Measurements from ENCODE around the gene THSD4.
"Not testable (repeated sequence)": the region's sequence is repeated elsewhere in the genome, so short reads cannot be mapped to it uniquely, and the experiment has no call there.

THSD4 gene

GRCh38 chr15:71153823-71154524, 38.7 kb downstream of the THSD4 start:
- no peak for DNase-seq

- DNase-seq = no peak
Measured at GRCh38 chr15:71154607-71155200, 39.4 kb downstream of the THSD4 start.

- no peak for DNase-seq
Measured at GRCh38 chr15:71155534-71155933, 40.3 kb downstream of the THSD4 start.

- DNase-seq = no peak
Measured at GRCh38 chr15:71160976-71161375, 45.7 kb downstream of the THSD4 start.

DNA sequence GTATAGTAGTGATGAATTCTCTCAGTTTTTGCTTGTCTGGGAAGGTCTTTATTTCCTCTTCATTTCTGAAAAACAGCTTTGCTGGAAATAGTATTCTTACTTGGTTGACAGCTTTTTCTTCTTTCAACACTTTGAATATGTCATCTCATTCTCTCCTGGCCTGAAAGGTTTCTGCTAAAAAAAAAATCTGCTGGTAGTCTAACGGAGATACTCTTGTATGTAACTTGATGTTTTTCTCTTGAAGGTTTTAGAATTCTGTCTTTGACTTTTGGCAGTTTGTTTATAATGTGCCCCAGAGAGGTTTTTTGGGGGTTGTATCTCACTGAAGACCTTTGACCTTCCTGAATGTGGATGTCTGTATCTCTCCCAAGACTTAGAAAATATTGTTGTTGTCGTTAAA, 47.0 kb downstream of the THSD4 start:
- no peak for DNase-seq

- DNase-seq = not testable (repeated sequence)
Measured at GRCh38 chr15:71164606-71165005, 49.3 kb downstream of the THSD4 start.

DNA sequence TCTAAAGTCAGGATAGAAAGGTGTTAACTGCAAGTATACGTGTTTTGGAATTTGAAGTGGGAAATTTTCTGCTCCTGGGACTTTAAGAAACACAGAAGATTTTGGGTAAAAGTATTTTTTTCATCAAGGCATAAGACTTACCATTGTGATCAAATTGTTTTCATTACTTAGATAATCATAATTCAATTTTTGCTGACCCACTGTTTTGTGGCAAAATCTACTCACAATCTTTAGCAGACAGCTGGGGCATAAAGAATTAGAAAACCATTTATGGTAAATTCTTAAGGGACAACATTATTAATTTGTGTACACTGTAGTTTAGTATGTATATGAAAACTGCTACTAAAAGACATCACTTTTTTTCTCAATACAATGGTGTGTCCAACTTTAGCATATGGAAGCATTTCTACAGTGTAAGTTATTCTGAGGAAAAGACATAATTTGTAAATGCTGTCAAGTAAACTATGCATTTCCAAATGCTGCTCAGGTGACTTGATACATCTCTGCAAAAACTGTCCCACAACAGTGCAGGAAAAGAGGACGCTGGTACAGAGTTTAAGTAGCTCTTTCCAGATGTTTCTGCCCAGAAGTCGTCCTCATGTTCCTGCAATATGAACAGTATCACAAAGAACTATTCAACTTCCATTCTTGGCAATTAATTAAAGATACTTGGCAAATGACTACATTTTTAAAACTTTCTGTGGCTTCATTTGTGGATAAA, 52.3 kb downstream of the THSD4 start:
- no peak for DNase-seq

- no peak for DNase-seq
Measured at GRCh38 chr15:71168166-71168834, 53.0 kb downstream of the THSD4 start.

- DNase-seq = no peak
Measured at GRCh38 chr15:71170163-71170562, 54.9 kb downstream of the THSD4 start.

DNA sequence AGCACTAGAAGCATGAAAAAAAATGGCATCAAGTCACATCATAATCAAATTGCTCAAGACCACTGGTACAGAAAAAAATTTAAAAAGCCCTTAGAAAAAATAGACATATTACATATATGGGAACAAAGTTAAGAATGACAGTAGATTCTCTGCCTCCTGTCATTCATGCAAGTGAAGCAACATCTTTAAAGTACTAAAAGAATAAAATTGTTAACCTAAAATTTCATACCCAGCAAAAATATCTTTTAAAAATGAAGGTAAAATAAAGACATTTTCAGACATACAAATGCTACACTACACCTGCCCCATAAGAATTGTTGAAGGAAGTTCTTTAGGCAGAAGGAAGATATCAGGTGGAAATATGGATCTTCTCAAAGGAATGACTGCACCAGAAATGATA, 55.9 kb downstream of the THSD4 start:
- DNase-seq = no peak

DNA sequence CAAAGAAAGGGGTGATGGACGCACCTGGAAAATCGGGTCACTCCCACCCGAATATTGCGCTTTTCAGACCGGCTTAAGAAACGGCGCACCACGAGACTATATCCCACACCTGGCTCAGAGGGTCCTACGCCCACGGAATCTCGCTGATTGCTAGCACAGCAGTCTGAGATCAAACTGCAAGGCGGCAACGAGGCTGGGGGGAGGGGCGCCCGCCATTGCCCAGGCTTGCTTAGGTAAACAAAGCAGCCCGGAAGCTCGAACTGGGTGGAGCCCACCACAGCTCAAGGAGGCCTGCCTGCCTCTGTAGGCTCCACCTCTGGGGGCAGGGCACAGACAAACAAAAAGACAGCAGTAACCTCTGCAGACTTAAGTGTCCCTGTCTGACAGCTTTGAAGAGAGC, 59.1 kb downstream of the THSD4 start:
- DNase-seq = not testable (repeated sequence)

DNA sequence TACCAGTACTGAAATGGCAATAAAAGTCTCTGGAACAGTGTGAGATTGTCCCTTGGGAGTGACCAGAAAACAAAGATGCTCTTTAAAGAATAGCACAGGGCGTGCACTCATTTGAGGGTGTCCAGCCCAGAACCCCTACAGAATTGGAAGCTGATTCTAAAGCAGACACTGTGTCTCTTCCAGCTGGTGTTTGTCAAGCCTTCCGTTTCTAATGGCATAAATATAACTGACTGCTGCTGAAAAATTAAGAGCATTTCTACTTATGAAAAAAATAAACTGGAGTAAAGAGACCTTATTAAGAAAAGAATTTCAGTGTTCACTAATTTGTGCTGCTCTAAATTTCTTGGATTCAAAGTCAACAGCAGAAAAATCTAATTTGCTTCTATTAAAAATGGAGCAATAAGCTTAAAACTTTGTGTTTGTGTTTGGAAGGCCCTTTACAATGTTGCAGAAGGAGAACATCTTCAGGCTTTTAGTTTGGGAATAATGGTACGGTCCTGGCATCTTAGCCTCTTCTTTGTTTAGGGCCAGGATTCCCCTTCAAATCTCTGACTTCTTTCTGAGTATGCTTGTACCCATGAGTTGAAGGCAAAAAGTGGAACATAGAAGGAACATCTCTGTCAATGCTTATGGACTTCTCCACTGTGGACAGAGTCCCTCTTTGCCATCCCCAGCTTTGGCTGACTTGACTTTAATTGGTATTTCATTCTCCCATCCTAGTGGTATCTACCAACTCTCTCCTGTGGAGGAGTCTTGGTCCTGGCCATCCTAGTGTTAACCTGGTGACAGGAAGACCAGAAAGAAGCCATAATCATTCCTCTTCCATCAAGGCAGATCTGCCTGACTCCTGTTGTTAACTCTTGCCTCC, 65.9 kb downstream of the THSD4 start:
- DNase-seq = no peak

GRCh38 chr15:71182522-71182921, 67.3 kb downstream of the THSD4 start:
- no peak for DNase-seq

DNA sequence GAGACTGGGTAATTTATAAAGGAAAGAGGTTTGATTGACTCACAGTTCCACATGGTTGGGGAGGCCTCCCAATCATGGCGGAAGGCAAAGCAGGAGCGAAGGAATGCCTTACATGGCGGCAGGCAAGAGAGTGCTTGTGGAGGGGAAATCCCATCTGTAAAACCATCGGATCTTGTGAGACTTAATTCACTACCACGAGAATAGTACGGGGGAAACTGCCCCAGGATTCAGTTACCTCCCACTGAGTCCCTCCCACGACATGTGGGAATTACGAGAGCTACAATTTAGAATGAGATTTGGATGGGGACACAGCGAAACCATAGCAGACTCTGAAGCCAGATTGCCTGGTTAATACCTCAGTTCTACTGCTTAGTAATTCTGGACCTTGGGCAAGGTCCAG, 67.8 kb downstream of the THSD4 start:
- DNase-seq = no peak

DNA sequence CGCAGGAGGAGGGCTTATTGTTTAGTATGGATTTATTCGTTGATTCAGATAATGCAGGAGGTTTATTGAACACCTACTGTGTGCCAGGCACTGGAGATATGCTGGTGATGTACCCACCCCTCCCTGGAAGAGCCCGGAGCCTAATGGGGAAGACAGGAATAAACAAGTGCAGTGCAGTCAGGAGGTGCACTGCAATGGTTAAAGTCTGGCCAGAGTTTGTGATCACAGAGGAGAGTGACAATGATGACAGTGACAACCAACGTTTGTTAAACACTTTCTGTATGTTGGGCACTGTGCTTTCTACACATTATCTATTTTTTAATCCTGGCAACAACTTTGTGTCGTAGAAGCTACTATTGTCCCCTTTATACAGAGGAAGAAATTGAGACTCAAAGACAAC, 70.4 kb downstream of the THSD4 start:
- DNase-seq = no peak

DNA sequence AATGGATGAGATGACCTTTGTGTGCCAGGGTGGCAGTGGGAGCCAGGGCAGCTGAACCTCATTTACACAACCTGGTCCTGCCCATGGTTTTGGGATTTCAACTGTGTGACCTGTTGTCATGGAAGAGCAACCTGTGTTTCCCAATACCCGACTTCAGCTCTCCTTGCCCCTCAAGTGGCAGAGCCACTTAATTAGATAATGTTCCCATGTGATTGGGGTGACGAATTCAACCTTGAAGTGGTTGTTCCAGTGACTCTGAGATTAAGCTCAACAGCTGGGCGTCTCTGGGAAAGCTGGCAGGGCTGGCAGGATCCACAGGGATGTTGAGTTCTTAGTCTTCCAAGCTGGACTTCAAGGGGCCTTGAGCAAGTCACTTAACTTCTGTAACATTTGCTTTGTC, 71.0 kb downstream of the THSD4 start:
- DNase-seq = no peak

DNA sequence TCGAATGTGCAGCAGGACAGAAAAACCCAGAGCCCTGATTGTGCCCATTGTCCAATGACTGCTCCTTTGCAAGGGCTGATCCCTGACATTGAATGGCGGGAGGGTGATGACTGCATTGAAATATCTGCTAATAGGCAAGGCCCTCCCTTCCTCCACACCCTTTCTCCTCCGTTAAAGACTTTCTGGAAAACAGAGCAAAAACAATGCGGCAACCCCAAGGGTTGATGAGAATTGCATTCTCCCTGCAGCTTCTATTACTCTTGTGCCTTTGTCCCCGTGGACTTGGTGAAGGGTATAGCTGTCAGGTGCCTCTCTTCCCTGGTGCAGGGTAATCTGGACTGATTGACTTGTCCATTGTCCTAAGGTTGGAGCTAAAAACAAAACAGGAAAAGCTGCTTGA, 71.8 kb downstream of the THSD4 start:
- DNase-seq = no peak

DNA sequence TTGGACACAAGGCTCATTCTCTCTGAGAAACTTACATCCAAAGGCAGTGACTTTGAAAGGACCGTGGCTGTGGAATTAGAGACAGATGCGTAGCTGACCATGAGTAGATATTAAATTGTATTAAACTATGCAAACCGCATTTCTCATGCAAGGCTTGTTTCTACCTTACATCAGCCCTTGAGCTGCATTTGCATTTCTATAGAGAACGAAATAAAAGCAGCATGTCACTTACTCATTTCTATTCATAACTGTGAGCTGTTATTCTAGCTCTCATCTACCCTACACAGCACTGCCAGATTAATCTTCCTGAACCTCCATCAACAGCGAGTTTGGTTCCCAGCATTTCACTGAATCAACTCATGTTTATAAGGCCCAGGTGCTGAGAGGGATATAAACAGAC, 72.3 kb downstream of the THSD4 start:
- no peak for DNase-seq

DNA sequence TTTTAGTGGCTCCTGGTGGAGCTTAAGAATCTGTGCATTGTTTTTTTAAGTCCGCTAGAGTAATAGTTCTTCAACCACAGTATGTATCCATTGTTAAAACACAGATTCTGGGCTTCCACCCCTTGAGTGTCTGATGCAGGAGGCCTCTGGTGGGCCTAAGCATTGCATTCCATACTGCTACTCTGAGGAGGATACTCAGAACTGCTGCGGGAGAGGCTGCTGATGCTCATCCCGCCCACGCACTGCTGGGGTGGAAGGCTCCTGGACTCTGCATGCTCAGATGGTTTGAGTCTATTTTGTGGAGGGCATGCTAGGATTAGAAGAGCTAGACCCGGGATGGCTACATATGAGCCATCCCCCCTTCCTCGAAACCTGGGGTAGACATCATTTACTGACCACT, 74.4 kb downstream of the THSD4 start:
- no peak for DNase-seq

DNA sequence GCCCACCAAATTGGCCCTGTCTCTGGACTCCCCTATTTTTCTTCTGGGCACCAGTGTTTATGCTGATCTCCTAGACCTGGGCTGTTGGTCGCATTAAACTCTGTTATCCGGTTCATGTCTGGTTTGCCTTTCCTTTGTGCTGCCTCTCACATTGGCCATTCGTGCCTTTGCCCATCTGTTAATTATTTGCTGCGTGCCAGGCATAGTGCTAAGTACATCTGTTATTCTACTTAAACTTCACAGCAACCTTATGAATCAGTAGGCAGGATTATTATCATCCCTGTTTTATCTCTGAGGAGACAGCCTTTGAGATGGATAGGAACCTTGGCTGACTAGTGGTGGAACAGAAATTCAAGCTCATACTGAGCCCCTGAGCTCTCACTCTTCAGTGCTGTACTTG, 76.0 kb downstream of the THSD4 start:
- no peak for DNase-seq

DNA sequence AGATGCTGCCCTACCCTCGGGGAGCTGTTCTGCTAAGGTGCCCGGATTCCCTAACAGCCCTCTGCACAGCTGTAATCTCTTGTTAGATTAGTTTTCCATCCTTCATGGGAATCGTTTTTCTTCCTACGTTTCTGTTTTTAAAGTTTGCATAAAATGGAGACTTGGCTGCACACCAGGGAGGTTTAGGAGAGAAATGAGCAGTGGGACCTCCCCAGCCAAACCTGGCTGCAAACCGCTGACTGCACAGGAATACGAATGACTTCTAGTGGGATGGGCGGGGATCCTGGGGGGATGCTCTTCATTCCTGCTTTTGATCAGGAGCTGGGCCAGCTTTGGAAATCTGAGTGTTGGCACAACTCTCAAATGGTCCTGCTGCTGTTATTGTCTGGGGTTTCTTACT, 77.5 kb downstream of the THSD4 start:
- DNase-seq = no peak

DNA sequence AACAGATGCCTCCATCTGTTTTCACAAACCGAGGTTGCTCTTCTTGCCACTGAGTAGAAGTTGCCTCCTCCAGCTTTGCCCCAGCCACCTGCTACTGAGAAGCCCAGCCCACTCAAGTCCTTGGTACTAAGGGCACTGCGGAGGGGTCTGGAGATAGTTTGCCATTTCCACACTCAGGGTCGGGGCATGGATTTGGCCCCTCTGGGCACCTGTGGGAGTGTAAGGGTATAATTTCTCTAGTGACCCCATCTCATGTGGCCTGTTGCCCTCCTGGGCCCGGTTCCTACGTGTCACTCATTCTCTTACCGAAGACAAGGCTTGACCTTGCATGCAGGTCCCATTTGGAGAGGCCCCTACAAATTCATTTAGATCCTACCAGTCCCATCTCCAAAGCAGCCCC, 79.0 kb downstream of the THSD4 start:
- DNase-seq = no peak

- DNase-seq = no peak
Measured at GRCh38 chr15:71195242-71195641, 80.0 kb downstream of the THSD4 start.

Measured in activated CD4-positive, alpha-beta T cell treated with anti-CD3 and anti-CD28 coated beads for 1 hour (primary cell).